Parathyroid adenoma (tissue), 2 donors: Measurements from ENCODE around the gene SRSF5.
"Not testable (repeated sequence)": the region's sequence is repeated elsewhere in the genome, so short reads cannot be mapped to it uniquely, and the experiment has no call there.

Source experiments
- H2AFZ ChIP-seq: fragments of 300-600 bp; sonication (generic); one replicate; pipeline ENCODE4 v1.7.0; 2017; ENCODE audit warnings: antibody characterized with exemption, mild to moderate bottlenecking
- H3K27ac ChIP-seq: fragments of 300-600 bp; sonication (generic); one replicate; pipeline ENCODE4 v1.7.0; 2017
- H3K27me3 ChIP-seq: fragments of 300-600 bp; sonication (generic); one replicate; pipeline ENCODE4 v1.7.0; 2017; ENCODE audit warnings: low read length; ENCODE audit not compliant: control insufficient read depth, insufficient read depth
- H3K36me3 ChIP-seq: fragments of 300-600 bp; sonication (generic); one replicate; pipeline ENCODE4 v1.7.0; 2017; ENCODE audit warnings: low read length; ENCODE audit not compliant: control insufficient read depth, insufficient read depth
- H3K4me1 ChIP-seq: fragments of 300-600 bp; sonication (generic); one replicate; pipeline ENCODE4 v1.7.0; 2017; ENCODE audit warnings: control low read depth
- H3K4me2 ChIP-seq: fragments of 300-600 bp; sonication (generic); one replicate; pipeline ENCODE4 v1.7.0; 2017; ENCODE audit warnings: low read length
- H3K4me3 ChIP-seq: fragments of 300-600 bp; sonication (generic); one replicate; pipeline ENCODE4 v1.7.0; 2017; ENCODE audit warnings: low read depth, low read length
- H3K79me2 ChIP-seq: fragments of 300-600 bp; sonication (generic); one replicate; pipeline ENCODE4 v1.7.0; 2017; ENCODE audit warnings: control low read depth
- H3K9ac ChIP-seq: fragments of 300-600 bp; sonication (generic); one replicate; pipeline ENCODE4 v1.7.0; 2017; ENCODE audit warnings: mild to moderate bottlenecking
- H3K9me3 ChIP-seq: fragments of 300-600 bp; sonication (generic); one replicate; pipeline ENCODE4 v1.7.0; 2017; ENCODE audit warnings: low read length; ENCODE audit not compliant: control insufficient read depth
- TF ChIP-seq, protein P1 (sequence below): fragments of 300-600 bp; sonication (generic); IDR thresholded peaks from one replicate; pipeline ENCODE4 v1.7.0; 2017; ENCODE audit warnings: antibody characterized with exemption, mild to moderate bottlenecking
- donor health status: primary hyperparathyroidism.

The SRSF5 gene

DNA sequence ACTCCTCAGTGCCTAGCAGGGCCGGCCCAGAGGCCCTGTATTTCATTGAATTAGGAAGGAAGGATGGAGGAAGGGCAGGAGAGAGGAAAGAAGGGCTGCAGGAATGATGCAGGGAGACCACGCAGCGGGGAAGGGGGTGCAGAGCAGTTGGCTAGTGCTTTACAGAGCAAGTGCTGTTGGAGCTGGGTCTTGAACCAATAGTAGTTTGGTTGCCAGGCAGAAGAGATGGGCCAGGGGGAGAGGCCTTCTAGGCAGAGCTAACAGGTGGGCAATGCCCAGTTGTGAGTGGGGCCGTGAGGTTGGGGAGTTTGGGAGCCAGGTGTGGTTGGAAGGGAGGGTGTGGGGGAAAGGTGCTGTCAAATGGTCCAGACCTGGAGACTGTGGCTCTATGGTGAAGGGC is 39.1 kb upstream of the SRSF5 start:
- no peak overlapping the region for H3K4me2 ChIP-seq
- no peaks in the 10 kb centered on the region for H3K4me1 ChIP-seq
- no peak overlapping the region for H3K4me3 ChIP-seq
- no peaks in the 10 kb centered on the region for H3K36me3 ChIP-seq
- H3K27me3 ChIP-seq = no peaks in the 10 kb centered on the region
- H3K9ac ChIP-seq = no peak overlapping the region
- H2AFZ ChIP-seq = no peak overlapping the region
- H3K79me2 ChIP-seq = no peaks in the 10 kb centered on the region
- TF ChIP-seq, protein P1, sequence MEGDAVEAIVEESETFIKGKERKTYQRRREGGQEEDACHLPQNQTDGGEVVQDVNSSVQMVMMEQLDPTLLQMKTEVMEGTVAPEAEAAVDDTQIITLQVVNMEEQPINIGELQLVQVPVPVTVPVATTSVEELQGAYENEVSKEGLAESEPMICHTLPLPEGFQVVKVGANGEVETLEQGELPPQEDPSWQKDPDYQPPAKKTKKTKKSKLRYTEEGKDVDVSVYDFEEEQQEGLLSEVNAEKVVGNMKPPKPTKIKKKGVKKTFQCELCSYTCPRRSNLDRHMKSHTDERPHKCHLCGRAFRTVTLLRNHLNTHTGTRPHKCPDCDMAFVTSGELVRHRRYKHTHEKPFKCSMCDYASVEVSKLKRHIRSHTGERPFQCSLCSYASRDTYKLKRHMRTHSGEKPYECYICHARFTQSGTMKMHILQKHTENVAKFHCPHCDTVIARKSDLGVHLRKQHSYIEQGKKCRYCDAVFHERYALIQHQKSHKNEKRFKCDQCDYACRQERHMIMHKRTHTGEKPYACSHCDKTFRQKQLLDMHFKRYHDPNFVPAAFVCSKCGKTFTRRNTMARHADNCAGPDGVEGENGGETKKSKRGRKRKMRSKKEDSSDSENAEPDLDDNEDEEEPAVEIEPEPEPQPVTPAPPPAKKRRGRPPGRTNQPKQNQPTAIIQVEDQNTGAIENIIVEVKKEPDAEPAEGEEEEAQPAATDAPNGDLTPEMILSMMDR = no peak
- H3K27ac ChIP-seq = no peak overlapping the region
- no peaks in the 10 kb centered on the region for H3K9me3 ChIP-seq

DNA sequence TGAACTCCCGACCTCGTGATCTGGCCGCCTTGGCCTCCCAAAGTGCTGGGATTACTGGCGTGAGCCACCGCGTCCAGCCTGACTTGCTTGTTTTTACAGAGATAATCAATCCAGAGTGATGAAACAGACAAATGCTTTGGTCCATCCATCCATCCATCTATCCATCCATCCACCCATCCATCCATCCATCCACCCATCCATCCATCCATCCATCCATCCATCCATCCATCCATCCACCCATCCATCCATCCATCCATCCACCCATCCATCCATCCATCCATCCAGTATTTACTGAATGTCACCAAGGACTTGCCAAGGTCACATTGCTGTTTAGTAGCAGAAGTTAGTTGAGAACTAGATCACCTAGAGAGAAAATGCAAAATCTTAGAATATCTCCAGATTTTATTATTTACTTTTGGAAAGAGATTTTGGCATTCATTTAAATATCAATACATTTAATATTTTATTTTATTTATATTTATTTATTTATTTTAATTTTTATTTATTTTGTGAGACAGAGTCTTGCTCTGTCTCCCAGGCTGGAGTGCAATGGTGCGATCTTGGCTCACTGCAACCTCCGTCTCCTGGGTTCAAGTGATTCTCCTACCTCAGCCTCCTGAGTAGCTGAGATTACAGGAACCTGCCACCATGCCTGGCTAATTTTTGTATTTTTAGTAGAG is 34.9 kb upstream of the SRSF5 start:
- not testable (repeated sequence) for H3K4me3 ChIP-seq, H3K4me1 ChIP-seq, H3K4me2 ChIP-seq

DNA sequence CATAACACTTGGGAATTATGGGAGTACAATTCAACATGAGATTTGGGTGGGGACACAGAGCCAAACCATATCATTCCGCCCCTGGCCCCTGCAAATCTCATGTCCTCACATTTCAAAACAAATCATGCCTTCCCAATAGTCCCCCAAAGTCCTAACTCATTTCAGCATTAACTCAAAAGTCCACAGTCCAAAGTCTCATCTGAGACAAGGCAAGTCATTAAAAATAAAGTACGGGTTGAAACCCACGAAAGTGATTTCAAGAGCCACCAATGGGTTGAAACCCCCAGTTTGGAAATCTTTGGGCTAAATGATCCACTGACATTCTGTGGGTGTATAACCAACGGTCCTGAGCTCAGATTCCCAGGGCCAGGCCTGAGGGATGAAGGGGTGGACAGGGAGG is 30.5 kb upstream of the SRSF5 start:
- not testable (repeated sequence) for H2AFZ ChIP-seq, H3K4me3 ChIP-seq, H3K9ac ChIP-seq, H3K27me3 ChIP-seq, H3K36me3 ChIP-seq, H3K4me2 ChIP-seq, H3K27ac ChIP-seq, H3K79me2 ChIP-seq, H3K9me3 ChIP-seq, H3K4me1 ChIP-seq

More for the DNA sequence above, 34.9 kb upstream of the SRSF5 start:
- not testable (repeated sequence) for H3K36me3 ChIP-seq, H3K27me3 ChIP-seq, H3K9ac ChIP-seq, H3K27ac ChIP-seq, H3K9me3 ChIP-seq, H3K79me2 ChIP-seq, H2AFZ ChIP-seq

DNA sequence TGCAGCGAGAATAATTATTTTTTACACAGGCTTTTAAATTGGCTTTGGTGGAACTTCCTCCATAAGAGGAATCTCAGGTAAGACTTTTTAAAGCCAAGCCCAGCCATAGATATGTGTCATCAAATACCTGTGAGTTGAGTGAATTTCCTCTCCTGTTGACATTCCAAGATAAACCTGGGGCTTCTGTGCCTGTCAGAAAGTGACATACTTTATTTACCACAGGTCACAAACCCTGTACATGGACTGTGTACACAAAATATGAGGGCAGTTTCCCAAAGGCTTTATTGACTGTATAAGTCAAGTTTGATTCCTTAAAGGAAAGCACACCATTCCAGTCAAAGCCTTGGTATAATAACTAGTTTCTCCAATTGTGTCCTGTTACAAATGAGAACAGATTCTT is 25.9 kb upstream of the SRSF5 start:
- H3K4me2 ChIP-seq = no peak overlapping the region
- TF ChIP-seq, protein P1 = no peak
- no peak overlapping the region for H3K4me3 ChIP-seq
- H3K4me1 ChIP-seq = no peaks in the 10 kb centered on the region
- no peak overlapping the region for H3K9ac ChIP-seq
- no peaks in the 10 kb centered on the region for H3K79me2 ChIP-seq
- no peaks in the 10 kb centered on the region for H3K36me3 ChIP-seq
- no peaks in the 10 kb centered on the region for H3K9me3 ChIP-seq
- H3K27ac ChIP-seq = no peak overlapping the region
- no peak overlapping the region for H2AFZ ChIP-seq
- no peaks in the 10 kb centered on the region for H3K27me3 ChIP-seq

DNA sequence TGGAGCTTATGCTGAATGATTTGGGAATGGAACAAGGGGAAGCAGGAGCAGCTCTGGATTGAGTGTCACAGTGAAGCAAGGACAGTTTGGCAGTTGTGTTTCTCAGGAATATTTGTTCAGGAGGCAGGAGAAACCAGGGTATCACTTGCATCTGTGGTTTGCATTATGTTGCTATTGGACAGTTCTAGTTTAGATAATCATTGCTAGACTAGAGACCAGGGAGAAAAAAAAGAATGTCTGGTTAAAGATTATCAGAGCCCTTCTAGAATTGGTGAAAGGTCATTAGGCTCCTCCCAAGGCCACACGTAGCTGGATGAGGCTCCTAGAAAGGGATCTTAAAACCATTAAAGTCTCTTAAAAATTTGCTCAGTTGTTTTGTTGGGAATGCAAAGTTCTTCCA is 17.0 kb upstream of the SRSF5 start:
- H3K4me1 ChIP-seq = no peaks in the 10 kb centered on the region
- H3K79me2 ChIP-seq = no peaks in the 10 kb centered on the region
- H3K9ac ChIP-seq = no peak overlapping the region
- H3K27ac ChIP-seq = no peak overlapping the region
- TF ChIP-seq, protein P1 = no peak
- no peaks in the 10 kb centered on the region for H3K9me3 ChIP-seq
- H3K4me2 ChIP-seq = no peak overlapping the region
- no peaks in the 10 kb centered on the region for H3K27me3 ChIP-seq
- no peak overlapping the region for H2AFZ ChIP-seq
- H3K36me3 ChIP-seq = no peaks in the 10 kb centered on the region
- H3K4me3 ChIP-seq = no peak overlapping the region

DNA sequence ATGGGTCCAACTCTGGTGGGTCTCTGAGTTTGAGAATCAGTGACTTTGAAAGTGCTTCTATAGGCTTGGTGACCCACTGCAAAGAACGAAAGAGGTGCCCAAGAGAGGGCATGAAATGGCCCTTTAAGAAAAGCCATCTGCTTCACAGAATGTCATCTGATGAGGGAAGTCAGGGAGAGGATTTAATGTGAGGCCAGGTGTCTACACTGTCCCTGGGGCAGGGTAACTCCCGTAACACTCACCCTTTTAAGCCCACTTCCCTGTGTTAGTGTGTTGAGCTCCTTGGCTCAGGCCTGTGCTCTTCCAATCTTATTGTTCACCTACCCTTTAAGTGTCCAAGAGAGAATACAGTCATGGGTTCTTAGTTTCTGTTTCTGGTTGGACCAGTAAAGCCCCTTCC is 16.4 kb upstream of the SRSF5 start:
- TF ChIP-seq, protein P1 = no peak
- no peaks in the 10 kb centered on the region for H3K4me1 ChIP-seq
- no peak overlapping the region for H3K4me2 ChIP-seq

More for the DNA sequence above, 16.4 kb upstream of the SRSF5 start:
- Histone ChIP-seq H3K27ac (no peak overlapping the region), H3K4me3 (no peak overlapping the region), H3K36me3 (no peaks in the 10 kb centered on the region), H3K79me2 (no peaks in the 10 kb centered on the region), H3K27me3 (no peaks in the 10 kb centered on the region), H3K9ac (no peak overlapping the region), H3K9me3 (no peaks in the 10 kb centered on the region), H2AFZ (no peak overlapping the region)
